Measurements from ENCODE around the gene LMOD1. TPM values are rescaled to one million over a fixed set of nuclear protein-coding genes. Genes with fewer than 3 reads are reported as not detected.

LMOD1 gene
- polyA plus RNA-seq, 1 experiment: 112 TPM

GRCh38 chr1:201889090-201889968 lies 57.0 kb downstream of the LMOD1 start:
- Histone ChIP-seq H3K27me3 (ENCODE audit: control insufficient read depth, insufficient read depth, low read length) (no peaks in the 10 kb centered on the region), H3K36me3 (ENCODE audit: control insufficient read depth, insufficient read depth, low read length) (no peaks in the 10 kb centered on the region; the same call in 1 of the 2 replicates), H3K4me3 (ENCODE audit: low read depth, low read length) (peak overlapping the region; percentile 76)
- TF ChIP-seq CTCF (IDR thresholded peaks at IDR 0.05; ENCODE audit: insufficient read depth, low read depth, low read length): no peak
- DNase-seq (ENCODE audit: low read depth): no peak
- ChIA-PET CTCF (interaction anchor here (0.8 to 12.4 kb wide), 8 partner anchors 11 to 358 kb away, joined by 3 to 201 read pairs (median 4); no protein-coding TSS in a partner anchor), POLR2A (no interaction called here)

GRCh38 chr1:201888282-201889089 lies 57.9 kb downstream of the LMOD1 start, which contains the start of gene SHISA4:
SHISA4 (plus strand) TSS chr1:201888898; CDS start chr1:201888995, 97 bp downstream.
- H3K4me3 ChIP-seq (ENCODE audit: low read depth, low read length): peak within 1 kb of the TSS; percentile 76
- ChIA-PET POLR2A (no interaction called here), CTCF (interaction anchor here (1.1 to 12.4 kb wide), 8 partner anchors 10 to 112 kb away, joined by 3 to 201 read pairs (median 4); no protein-coding TSS in a partner anchor)
- H3K36me3 ChIP-seq (ENCODE audit: control insufficient read depth, insufficient read depth, low read length): no peaks in the 10 kb centered on the region; the same call in 1 of the 2 replicates
- DNase-seq (ENCODE audit: low read depth): no peak
- TF ChIP-seq CTCF (IDR thresholded peaks at IDR 0.05; ENCODE audit: insufficient read depth, low read depth, low read length): no peak
- H3K27me3 ChIP-seq (ENCODE audit: control insufficient read depth, insufficient read depth, low read length): no peaks in the 10 kb centered on the region

- DNase-seq (ENCODE audit: low read depth): no peak
- TF ChIP-seq CTCF (IDR thresholded peaks at IDR 0.05; ENCODE audit: insufficient read depth, low read depth, low read length): no peak
- Histone ChIP-seq H3K36me3 (ENCODE audit: control insufficient read depth, insufficient read depth, low read length) (no peaks in the 10 kb centered on the region; the same call in 1 of the 2 replicates), H3K4me3 (ENCODE audit: low read depth, low read length) (no peak overlapping the region), H3K27me3 (ENCODE audit: control insufficient read depth, insufficient read depth, low read length) (no peaks in the 10 kb centered on the region)
- ChIA-PET POLR2A (no interaction called here), CTCF (interaction anchor here (1.0 to 2.5 kb wide), 9 partner anchors 9 to 113 kb away, joined by 3 to 16 read pairs (median 4); no protein-coding TSS in a partner anchor)
Observed at GRCh38 chr1:201887116-201887866, 59.1 kb downstream of the LMOD1 start.

- H3K36me3 ChIP-seq (ENCODE audit: control insufficient read depth, insufficient read depth, low read length): no peaks in the 10 kb centered on the region; the same call in 1 of the 2 replicates
- ChIA-PET CTCF (interaction anchor here (1.0 to 2.5 kb wide), 9 partner anchors 8 to 87 kb away, joined by 3 to 16 read pairs (median 3); partner anchors contain the start of gene LMOD1), POLR2A (no interaction called here)
- no peak overlapping the region for H3K4me3 ChIP-seq (ENCODE audit: low read depth, low read length)
- no peak for DNase-seq (ENCODE audit: low read depth)
- H3K27me3 ChIP-seq (ENCODE audit: control insufficient read depth, insufficient read depth, low read length): no peaks in the 10 kb centered on the region
- TF ChIP-seq CTCF (IDR thresholded peaks at IDR 0.05; ENCODE audit: insufficient read depth, low read depth, low read length): no peak
Observed at GRCh38 chr1:201886103-201886885, 60.1 kb downstream of the LMOD1 start.
